Sciatic nerve (tissue), 2 donors: ENCODE data around the gene PTPN1. TPM values are rescaled to one million over a fixed set of nuclear protein-coding genes. Genes with fewer than 3 reads are reported as not detected.

Experiments used
- ATAC-seq: fragments of 200-7000 bp; cut with Tn5 transposase; one replicate; pipeline ENCODE4 v1.9.1; 2020; ENCODE audit warnings: mild to moderate bottlenecking, moderate library complexity
- DNase-seq: peaks from one replicate; pipeline ENCODE4 v3.0.0-alpha.2; 2020; ENCODE audit warnings: low spot score
- intact Hi-C: fragments of 100-400 bp; cut with DNase I; formaldehyde crosslinking; loops from one replicate; pipeline ENCODE4 v1.14.2; 2022
- total RNA-seq: library from RNA; stranded (reverse); fragmentation: NEBNext Ultra II Directional; extraction: Animal tissue kit (Norgen Biotek cat#: 25700); gene quantifications from one replicate; pipeline ENCODE4 v1.2.1, GENCODE V29; 2021
- donor health status: DM: no; HTN: no; CAD: no.
- donor health status: DM: no; HTN: no; CAD: no.

Gene PTPN1
- total RNA-seq, 1 donor from 2014 or later, result 25.8 TPM

- DNase-seq, result no peak
- no peak for ATAC-seq
- intact Hi-C loops, result loop anchor here (10.0 kb wide), 1 partner anchor 107 kb away; no protein-coding TSS in a partner anchor
Observed at GRCh38 chr20:50477239-50477872, 32.8 kb upstream of the PTPN1 start.

- DNase-seq (peak; percentile 71), ATAC-seq (peak; percentile 59)
- intact Hi-C loops, result loop anchor here (10.0 kb wide), 1 partner anchor 106 kb away; no protein-coding TSS in a partner anchor
Observed at GRCh38 chr20:50478162-50478990, 31.8 kb upstream of the PTPN1 start.

GRCh38 chr20:50481741-50482140, 28.4 kb upstream of the PTPN1 start:
- ATAC-seq (peak; percentile 52), DNase-seq (no peak)
- intact Hi-C loops, result no loop called here

GRCh38 chr20:50482396-50482981, 27.7 kb upstream of the PTPN1 start:
- no peak for DNase-seq
- intact Hi-C loops, result no loop called here
- no peak for ATAC-seq

GRCh38 chr20:50484271-50484976, 25.8 kb upstream of the PTPN1 start:
- intact Hi-C loops, result no loop called here
- DNase-seq, result no peak
- no peak for ATAC-seq

GRCh38 chr20:50487397-50487796, 22.8 kb upstream of the PTPN1 start:
- intact Hi-C loops, result no loop called here
- no peak for ATAC-seq
- DNase-seq, result no peak

GRCh38 chr20:50488236-50488806, 21.9 kb upstream of the PTPN1 start:
- intact Hi-C loops, result no loop called here
- DNase-seq (no peak), ATAC-seq (no peak)

GRCh38 chr20:50491168-50491567, 19.0 kb upstream of the PTPN1 start:
- no peak for DNase-seq
- intact Hi-C loops, result no loop called here
- no peak for ATAC-seq

- ATAC-seq (no peak), DNase-seq (peak; percentile 12)
- intact Hi-C loops, result no loop called here
Observed at GRCh38 chr20:50491926-50492634, 18.1 kb upstream of the PTPN1 start.

- ATAC-seq, result no peak
- no peak for DNase-seq
- intact Hi-C loops, result no loop called here
Observed at GRCh38 chr20:50493881-50494253, 16.3 kb upstream of the PTPN1 start.

- DNase-seq, result no peak
- no peak for ATAC-seq
- intact Hi-C loops, result no loop called here
Observed at GRCh38 chr20:50494428-50494827, 15.8 kb upstream of the PTPN1 start.

- no peak for DNase-seq
Observed at GRCh38 chr20:50496773-50497385, 13.3 kb upstream of the PTPN1 start.

GRCh38 chr20:50498071-50498776, 12.0 kb upstream of the PTPN1 start:
- intact Hi-C loops, result no loop called here
- DNase-seq (no peak), ATAC-seq (no peak)

More at GRCh38 chr20:50496773-50497385, 13.3 kb upstream of the PTPN1 start:
- no peak for ATAC-seq
- intact Hi-C loops, result no loop called here

GRCh38 chr20:50499938-50500337, 10.2 kb upstream of the PTPN1 start:
- intact Hi-C loops, result no loop called here
- ATAC-seq, result no peak
- no peak for DNase-seq

GRCh38 chr20:50501972-50502745, 8.0 kb upstream of the PTPN1 start:
- intact Hi-C loops, result no loop called here
- ATAC-seq (no peak), DNase-seq (no peak)

GRCh38 chr20:50504231-50504823, 5.9 kb upstream of the PTPN1 start:
- intact Hi-C loops, result no loop called here
- DNase-seq (no peak), ATAC-seq (peak; percentile 73)

- DNase-seq, result no peak
- intact Hi-C loops, result no loop called here
- ATAC-seq, result no peak
Observed at GRCh38 chr20:50506270-50506579, 4.0 kb upstream of the PTPN1 start.
